Mammary epithelial cell (primary cell): ENCODE data around the gene ATG2A.

Experiments used
- EZH2 ChIP-seq: IDR thresholded peaks from 2 replicates; pipeline ENCODE4 v1.6.1; 2012; ENCODE audit warnings: low read length, inconsistent platforms, borderline replicate concordance
- TF ChIP-seq, protein P1 (sequence below), 2 donors: IDR thresholded peaks in 1 of 2; conservative IDR thresholded peaks in 1 of 2; 2 replicates each; pipeline ENCODE4 v1.5.1; 2011 to 2012; ENCODE audit warnings: inconsistent platforms in 2 of 2, low read length in 2 of 2, mild to moderate bottlenecking in 2 of 2, control low read depth in 1 of 2, low read depth in 1 of 2; ENCODE audit not compliant: insufficient read depth in 1 of 2; ENCODE audit errors: extremely low read depth in 1 of 2

DNA sequence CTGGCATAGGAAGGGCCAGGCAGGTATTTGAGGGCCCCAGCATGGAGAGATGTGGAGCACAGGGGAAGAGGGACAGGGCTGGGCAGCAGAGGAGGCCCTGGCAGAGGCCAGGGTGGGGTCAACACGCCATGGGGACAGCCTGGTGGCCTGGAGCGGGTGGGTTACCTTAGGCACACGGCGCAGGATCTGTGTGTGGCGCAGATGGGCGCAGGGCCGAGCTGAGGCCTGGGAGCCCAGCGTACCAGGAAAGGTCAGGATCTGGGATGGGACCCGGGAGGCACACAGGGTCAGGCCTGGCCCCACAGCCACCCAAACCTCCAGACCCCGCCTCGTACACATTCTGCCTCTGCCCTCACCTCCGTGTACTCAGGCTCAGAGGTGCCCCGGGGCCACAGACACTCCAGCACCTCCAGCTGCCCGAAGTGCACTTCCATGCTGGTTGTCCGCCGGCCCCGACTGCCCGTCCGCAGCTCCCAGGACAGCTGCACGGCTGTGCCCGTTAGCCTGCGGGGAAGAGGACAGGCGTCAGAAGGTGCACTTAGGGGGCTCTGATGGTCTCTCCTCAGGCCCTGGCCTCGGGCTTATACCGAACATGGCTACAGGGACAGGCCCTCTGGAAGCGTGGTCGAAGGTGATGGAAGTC lies 6.4 kb downstream of the ATG2A start:
- TF ChIP-seq, protein P1, sequence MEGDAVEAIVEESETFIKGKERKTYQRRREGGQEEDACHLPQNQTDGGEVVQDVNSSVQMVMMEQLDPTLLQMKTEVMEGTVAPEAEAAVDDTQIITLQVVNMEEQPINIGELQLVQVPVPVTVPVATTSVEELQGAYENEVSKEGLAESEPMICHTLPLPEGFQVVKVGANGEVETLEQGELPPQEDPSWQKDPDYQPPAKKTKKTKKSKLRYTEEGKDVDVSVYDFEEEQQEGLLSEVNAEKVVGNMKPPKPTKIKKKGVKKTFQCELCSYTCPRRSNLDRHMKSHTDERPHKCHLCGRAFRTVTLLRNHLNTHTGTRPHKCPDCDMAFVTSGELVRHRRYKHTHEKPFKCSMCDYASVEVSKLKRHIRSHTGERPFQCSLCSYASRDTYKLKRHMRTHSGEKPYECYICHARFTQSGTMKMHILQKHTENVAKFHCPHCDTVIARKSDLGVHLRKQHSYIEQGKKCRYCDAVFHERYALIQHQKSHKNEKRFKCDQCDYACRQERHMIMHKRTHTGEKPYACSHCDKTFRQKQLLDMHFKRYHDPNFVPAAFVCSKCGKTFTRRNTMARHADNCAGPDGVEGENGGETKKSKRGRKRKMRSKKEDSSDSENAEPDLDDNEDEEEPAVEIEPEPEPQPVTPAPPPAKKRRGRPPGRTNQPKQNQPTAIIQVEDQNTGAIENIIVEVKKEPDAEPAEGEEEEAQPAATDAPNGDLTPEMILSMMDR (conservative IDR thresholded peaks at IDR 0.05 in 1 of 2, IDR thresholded peaks at IDR 0.05 in 1 of 2; ENCODE audit: extremely low read depth in 1 of 2, insufficient read depth in 1 of 2, low read depth in 1 of 2, low read length in 2 of 2), result no peak
- TF ChIP-seq EZH2, result no peak
